ENCODE results near the gene MXD4. TPM values are rescaled to one million over a fixed set of nuclear protein-coding genes. Genes with fewer than 3 reads are reported as not detected.

The MXD4 gene
- total and polyA plus RNA-seq, 2 experiments from 2014 or later: 6.9 to 19.9 TPM

DNA sequence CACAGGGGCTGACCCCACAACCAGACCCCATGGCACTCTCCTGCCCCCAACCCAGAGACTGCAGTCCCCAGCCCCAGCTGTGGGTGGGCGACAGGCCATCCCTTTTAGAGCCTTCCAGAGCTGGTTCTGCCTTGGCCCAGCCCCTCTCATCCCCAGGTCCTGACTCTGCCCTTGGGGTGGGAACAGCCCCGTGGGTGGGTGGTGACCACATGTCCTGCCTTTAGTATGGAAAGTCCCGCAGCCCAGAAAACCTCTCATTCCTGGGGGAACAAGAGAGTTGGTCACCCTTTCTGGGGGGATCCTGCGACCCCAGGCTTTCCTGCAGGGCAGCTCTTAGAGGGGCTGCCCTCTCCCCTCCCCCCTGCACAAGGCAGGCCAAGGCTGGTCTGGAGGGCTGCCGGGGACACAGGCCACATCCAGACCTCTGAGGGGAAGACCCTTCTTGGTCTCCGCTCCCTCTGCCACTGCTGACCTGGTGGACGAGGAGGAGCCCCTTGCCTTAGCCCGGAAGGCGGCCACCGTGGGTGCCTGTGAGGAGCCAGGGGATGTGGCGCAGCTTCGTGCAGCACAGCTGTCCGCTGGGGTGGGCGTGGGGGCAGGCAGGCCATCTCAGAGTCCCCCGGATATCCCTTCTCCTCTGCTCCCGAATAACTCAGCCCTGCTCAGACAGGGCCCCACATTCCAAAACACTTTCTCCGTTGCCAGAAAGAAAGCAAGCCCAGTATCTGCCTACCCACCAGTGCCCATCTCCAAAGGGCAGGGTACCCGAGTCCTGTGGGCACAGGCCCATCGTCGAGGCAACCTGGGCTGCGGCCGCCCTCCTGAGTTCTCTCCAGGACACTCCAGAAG is 6.7 kb upstream of the MXD4 start:
- Mint-ChIP-seq H3K27me3 (ENCODE audit: insufficient read depth, low read depth, poor library complexity) (peaks cover 6% of the 10 kb centered on the region), H3K4me3 (no peak overlapping the region), H3K27ac (no peak overlapping the region), H3K4me1 (peaks cover 20% of the 10 kb centered on the region), H3K9me3 (no peaks in the 10 kb centered on the region), H3K36me3 (ENCODE audit: low read depth) (no peaks in the 10 kb centered on the region; the same call in 2 of the 3 replicates)
- DNase-seq (ENCODE audit: low spot score) (no peak), ATAC-seq (no peak)
- H3K79me2 ChIP-seq (replicated peaks; ENCODE audit: insufficient read depth): no peaks in the 10 kb centered on the region
- H3K27ac ChIP-seq (ENCODE audit: low read depth): no peak overlapping the region
- no peak for TF ChIP-seq CREB1 (CRISPR knock-in tag; IDR thresholded peaks at IDR 0.05; ENCODE audit: low read depth)
- TF ChIP-seq, protein P1, sequence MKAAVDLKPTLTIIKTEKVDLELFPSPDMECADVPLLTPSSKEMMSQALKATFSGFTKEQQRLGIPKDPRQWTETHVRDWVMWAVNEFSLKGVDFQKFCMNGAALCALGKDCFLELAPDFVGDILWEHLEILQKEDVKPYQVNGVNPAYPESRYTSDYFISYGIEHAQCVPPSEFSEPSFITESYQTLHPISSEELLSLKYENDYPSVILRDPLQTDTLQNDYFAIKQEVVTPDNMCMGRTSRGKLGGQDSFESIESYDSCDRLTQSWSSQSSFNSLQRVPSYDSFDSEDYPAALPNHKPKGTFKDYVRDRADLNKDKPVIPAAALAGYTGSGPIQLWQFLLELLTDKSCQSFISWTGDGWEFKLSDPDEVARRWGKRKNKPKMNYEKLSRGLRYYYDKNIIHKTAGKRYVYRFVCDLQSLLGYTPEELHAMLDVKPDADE (IDR thresholded peaks at IDR 0.05): no peak
- no peak for TF ChIP-seq STAT1 (IDR thresholded peaks at IDR 0.05; ENCODE audit: unreplicated experiment)
- TF ChIP-seq, protein P2, sequence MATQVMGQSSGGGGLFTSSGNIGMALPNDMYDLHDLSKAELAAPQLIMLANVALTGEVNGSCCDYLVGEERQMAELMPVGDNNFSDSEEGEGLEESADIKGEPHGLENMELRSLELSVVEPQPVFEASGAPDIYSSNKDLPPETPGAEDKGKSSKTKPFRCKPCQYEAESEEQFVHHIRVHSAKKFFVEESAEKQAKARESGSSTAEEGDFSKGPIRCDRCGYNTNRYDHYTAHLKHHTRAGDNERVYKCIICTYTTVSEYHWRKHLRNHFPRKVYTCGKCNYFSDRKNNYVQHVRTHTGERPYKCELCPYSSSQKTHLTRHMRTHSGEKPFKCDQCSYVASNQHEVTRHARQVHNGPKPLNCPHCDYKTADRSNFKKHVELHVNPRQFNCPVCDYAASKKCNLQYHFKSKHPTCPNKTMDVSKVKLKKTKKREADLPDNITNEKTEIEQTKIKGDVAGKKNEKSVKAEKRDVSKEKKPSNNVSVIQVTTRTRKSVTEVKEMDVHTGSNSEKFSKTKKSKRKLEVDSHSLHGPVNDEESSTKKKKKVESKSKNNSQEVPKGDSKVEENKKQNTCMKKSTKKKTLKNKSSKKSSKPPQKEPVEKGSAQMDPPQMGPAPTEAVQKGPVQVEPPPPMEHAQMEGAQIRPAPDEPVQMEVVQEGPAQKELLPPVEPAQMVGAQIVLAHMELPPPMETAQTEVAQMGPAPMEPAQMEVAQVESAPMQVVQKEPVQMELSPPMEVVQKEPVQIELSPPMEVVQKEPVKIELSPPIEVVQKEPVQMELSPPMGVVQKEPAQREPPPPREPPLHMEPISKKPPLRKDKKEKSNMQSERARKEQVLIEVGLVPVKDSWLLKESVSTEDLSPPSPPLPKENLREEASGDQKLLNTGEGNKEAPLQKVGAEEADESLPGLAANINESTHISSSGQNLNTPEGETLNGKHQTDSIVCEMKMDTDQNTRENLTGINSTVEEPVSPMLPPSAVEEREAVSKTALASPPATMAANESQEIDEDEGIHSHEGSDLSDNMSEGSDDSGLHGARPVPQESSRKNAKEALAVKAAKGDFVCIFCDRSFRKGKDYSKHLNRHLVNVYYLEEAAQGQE (IDR thresholded peaks at IDR 0.05; ENCODE audit: unreplicated experiment): no peak
- no peak for TF ChIP-seq ZNF114 (CRISPR knock-in tag; IDR thresholded peaks at IDR 0.05)
- TF ChIP-seq POLR2AphosphoS5 (IDR thresholded peaks at IDR 0.05; ENCODE audit: low read depth): no peak
- TF ChIP-seq, protein P3, sequence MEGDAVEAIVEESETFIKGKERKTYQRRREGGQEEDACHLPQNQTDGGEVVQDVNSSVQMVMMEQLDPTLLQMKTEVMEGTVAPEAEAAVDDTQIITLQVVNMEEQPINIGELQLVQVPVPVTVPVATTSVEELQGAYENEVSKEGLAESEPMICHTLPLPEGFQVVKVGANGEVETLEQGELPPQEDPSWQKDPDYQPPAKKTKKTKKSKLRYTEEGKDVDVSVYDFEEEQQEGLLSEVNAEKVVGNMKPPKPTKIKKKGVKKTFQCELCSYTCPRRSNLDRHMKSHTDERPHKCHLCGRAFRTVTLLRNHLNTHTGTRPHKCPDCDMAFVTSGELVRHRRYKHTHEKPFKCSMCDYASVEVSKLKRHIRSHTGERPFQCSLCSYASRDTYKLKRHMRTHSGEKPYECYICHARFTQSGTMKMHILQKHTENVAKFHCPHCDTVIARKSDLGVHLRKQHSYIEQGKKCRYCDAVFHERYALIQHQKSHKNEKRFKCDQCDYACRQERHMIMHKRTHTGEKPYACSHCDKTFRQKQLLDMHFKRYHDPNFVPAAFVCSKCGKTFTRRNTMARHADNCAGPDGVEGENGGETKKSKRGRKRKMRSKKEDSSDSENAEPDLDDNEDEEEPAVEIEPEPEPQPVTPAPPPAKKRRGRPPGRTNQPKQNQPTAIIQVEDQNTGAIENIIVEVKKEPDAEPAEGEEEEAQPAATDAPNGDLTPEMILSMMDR (conservative IDR thresholded peaks at IDR 0.05; ENCODE audit: low read depth in 2 of 2): no peak
- no peak for TF ChIP-seq NANOG (IDR thresholded peaks at IDR 0.05; ENCODE audit: borderline replicate concordance)
- TF ChIP-seq JUNB (IDR thresholded peaks at IDR 0.05; ENCODE audit: unreplicated experiment): no peak
- TF ChIP-seq EZH2 (IDR thresholded peaks at IDR 0.05; ENCODE audit: low read depth, unreplicated experiment): no peak
- TF ChIP-seq ZNF331 (CRISPR knock-in tag; IDR thresholded peaks at IDR 0.05; ENCODE audit: low read depth): no peak
- TF ChIP-seq, protein P4, sequence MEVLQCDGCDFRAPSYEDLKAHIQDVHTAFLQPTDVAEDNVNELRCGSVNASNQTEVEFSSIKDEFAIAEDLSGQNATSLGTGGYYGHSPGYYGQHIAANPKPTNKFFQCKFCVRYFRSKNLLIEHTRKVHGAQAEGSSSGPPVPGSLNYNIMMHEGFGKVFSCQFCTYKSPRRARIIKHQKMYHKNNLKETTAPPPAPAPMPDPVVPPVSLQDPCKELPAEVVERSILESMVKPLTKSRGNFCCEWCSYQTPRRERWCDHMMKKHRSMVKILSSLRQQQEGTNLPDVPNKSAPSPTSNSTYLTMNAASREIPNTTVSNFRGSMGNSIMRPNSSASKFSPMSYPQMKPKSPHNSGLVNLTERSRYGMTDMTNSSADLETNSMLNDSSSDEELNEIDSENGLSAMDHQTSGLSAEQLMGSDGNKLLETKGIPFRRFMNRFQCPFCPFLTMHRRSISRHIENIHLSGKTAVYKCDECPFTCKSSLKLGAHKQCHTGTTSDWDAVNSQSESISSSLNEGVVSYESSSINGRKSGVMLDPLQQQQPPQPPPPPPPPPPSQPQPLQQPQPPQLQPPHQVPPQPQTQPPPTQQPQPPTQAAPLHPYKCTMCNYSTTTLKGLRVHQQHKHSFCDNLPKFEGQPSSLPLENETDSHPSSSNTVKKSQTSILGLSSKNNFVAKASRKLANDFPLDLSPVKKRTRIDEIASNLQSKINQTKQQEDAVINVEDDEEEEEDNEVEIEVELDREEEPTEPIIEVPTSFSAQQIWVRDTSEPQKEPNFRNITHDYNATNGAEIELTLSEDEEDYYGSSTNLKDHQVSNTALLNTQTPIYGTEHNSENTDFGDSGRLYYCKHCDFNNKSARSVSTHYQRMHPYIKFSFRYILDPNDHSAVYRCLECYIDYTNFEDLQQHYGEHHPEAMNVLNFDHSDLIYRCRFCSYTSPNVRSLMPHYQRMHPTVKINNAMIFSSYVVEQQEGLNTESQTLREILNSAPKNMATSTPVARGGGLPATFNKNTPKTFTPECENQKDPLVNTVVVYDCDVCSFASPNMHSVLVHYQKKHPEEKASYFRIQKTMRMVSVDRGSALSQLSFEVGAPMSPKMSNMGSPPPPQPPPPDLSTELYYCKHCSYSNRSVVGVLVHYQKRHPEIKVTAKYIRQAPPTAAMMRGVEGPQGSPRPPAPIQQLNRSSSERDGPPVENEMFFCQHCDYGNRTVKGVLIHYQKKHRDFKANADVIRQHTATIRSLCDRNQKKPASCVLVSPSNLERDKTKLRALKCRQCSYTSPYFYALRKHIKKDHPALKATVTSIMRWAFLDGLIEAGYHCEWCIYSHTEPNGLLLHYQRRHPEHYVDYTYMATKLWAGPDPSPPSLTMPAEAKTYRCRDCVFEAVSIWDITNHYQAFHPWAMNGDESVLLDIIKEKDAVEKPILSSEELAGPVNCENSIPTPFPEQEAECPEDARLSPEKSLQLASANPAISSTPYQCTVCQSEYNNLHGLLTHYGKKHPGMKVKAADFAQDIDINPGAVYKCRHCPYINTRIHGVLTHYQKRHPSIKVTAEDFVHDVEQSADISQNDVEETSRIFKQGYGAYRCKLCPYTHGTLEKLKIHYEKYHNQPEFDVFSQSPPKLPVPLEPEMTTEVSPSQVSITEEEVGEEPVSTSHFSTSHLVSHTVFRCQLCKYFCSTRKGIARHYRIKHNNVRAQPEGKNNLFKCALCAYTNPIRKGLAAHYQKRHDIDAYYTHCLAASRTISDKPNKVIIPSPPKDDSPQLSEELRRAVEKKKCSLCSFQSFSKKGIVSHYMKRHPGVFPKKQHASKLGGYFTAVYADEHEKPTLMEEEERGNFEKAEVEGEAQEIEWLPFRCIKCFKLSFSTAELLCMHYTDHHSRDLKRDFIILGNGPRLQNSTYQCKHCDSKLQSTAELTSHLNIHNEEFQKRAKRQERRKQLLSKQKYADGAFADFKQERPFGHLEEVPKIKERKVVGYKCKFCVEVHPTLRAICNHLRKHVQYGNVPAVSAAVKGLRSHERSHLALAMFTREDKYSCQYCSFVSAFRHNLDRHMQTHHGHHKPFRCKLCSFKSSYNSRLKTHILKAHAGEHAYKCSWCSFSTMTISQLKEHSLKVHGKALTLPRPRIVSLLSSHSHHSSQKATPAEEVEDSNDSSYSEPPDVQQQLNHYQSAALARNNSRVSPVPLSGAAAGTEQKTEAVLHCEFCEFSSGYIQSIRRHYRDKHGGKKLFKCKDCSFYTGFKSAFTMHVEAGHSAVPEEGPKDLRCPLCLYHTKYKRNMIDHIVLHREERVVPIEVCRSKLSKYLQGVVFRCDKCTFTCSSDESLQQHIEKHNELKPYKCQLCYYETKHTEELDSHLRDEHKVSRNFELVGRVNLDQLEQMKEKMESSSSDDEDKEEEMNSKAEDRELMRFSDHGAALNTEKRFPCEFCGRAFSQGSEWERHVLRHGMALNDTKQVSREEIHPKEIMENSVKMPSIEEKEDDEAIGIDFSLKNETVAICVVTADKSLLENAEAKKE (CRISPR knock-in tag; IDR thresholded peaks at IDR 0.05): no peak
- TF ChIP-seq EZH2phosphoT487 (IDR thresholded peaks at IDR 0.05; ENCODE audit: unreplicated experiment): no peak
- no peaks in the 10 kb centered on the region for H3K9me2 ChIP-seq (ENCODE audit: insufficient read depth)
- no peaks in the 10 kb centered on the region for H3F3A ChIP-seq (replicated peaks; ENCODE audit: low read depth)
- no peaks in the 10 kb centered on the region for H3K36me3 ChIP-seq (ENCODE audit: insufficient read depth)
- peaks cover 9% of the 10 kb centered on the region for H3K4me1 ChIP-seq (ENCODE audit: insufficient read depth)
- 0 out of 2 replicates have a peak, but pooled peaks cover 1% of the 10 kb centered on the region for H3K27me3 ChIP-seq (ENCODE audit: insufficient read depth)
- H3K4me2 ChIP-seq: peak overlapping the region; percentile 43; the same call in 1 of the 2 replicates
- H2AFZ ChIP-seq: no peak overlapping the region; the same call in 1 of the 2 replicates
- no peaks in the 10 kb centered on the region for H4K20me1 ChIP-seq (replicated peaks; ENCODE audit: insufficient read depth)
- no peak overlapping the region for H3K4me3 ChIP-seq
